ENCODE data around the gene SH3PXD2A. TPM values are rescaled to one million over a fixed set of nuclear protein-coding genes. Genes with fewer than 3 reads are reported as not detected.
A peak's percentile ranks its signal among the peaks of the same experiment; 100 is the strongest.

Gene SH3PXD2A
- total and polyA plus RNA-seq, 8 donors, result 3.9 to 16.4 (median 8.0) TPM

GRCh38 chr10:103556383-103557007 is 298.9 kb downstream of the SH3PXD2A start:
- Histone ChIP-seq H3K4me1 (peaks cover 0 to 11% (median 2%) of the 10 kb centered on the region in 3 donors), H3K9me3 (no peaks in the 10 kb centered on the region), H3K27ac (peak overlapping the region in 1 of 4 donors; percentile 37), H3K27me3 (no peaks in the 10 kb centered on the region), H3K4me3 (peak overlapping the region in 1 of 4 donors; percentile 49), H3K36me3 (no peaks in the 10 kb centered on the region)
- intact Hi-C loops (cut with DNase I), result no loop called here
- ATAC-seq, result peak in 1 of 4 donors; percentile 14
- DNase-seq, result peak in 1 of 6 donors; percentile 50
- WGBS, 2 donors, result 52 to 67% methylated on average over 12 of the region's 12 CpGs
- no peak for FAIRE-seq
- TF ChIP-seq, protein P1, sequence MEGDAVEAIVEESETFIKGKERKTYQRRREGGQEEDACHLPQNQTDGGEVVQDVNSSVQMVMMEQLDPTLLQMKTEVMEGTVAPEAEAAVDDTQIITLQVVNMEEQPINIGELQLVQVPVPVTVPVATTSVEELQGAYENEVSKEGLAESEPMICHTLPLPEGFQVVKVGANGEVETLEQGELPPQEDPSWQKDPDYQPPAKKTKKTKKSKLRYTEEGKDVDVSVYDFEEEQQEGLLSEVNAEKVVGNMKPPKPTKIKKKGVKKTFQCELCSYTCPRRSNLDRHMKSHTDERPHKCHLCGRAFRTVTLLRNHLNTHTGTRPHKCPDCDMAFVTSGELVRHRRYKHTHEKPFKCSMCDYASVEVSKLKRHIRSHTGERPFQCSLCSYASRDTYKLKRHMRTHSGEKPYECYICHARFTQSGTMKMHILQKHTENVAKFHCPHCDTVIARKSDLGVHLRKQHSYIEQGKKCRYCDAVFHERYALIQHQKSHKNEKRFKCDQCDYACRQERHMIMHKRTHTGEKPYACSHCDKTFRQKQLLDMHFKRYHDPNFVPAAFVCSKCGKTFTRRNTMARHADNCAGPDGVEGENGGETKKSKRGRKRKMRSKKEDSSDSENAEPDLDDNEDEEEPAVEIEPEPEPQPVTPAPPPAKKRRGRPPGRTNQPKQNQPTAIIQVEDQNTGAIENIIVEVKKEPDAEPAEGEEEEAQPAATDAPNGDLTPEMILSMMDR (IDR thresholded peaks at IDR 0.05), result no peak

- no peaks in the 10 kb centered on the region for H3K27me3 ChIP-seq
- WGBS, 2 donors, result 41 to 60% methylated on average over 11 of the region's 11 CpGs
- TF ChIP-seq, protein P1 (IDR thresholded peaks at IDR 0.05), result no peak
- peaks cover 0 to 11% (median 2%) of the 10 kb centered on the region in 3 donors for H3K4me1 ChIP-seq
- peak overlapping the region in 2 of 4 donors; percentile 28 to 49 for H3K4me3 ChIP-seq
- intact Hi-C loops (cut with DNase I), result no loop called here
- FAIRE-seq, result no peak
- peak overlapping the region in 2 of 4 donors; percentile 28 to 33 for H3K27ac ChIP-seq
- DNase-seq, result peak in 2 of 6 donors; percentile 52 to 53
- ATAC-seq, result no peak
- H3K36me3 ChIP-seq, result no peaks in the 10 kb centered on the region
- no peaks in the 10 kb centered on the region for H3K9me3 ChIP-seq
Measured at GRCh38 chr10:103555712-103556111, 299.7 kb downstream of the SH3PXD2A start.

DNA sequence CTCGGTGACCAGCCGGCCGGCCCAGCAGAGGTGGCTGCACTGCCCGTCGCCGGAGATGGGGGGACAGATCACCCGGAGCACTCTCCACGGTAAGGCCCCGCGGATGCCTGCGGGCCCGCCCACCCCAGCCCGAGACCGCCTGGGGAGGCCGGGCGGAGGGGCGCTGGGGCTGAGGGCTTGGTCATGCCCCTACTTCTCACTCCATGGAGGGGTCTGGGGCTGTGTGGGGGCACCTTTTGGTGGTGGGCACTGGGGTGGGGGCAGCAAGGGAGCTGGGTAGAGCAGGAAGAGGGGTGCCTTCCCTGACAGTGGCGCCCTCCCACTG is 300.1 kb downstream of the SH3PXD2A start:
- DNase-seq (peak in 1 of 6 donors; percentile 76), FAIRE-seq (no peak), ATAC-seq (no peak)
- WGBS, 2 donors, result 3 to 8% methylated on average over 16 to 18 of the region's 18 CpGs
- H3K27me3 ChIP-seq, result no peaks in the 10 kb centered on the region
- peak overlapping the region in 3 of 4 donors; percentile 23 to 33 (median 28) for H3K27ac ChIP-seq
- peak overlapping the region in 3 of 4 donors; percentile 2 to 49 (median 28) for H3K4me3 ChIP-seq
- TF ChIP-seq, protein P1 (IDR thresholded peaks at IDR 0.05), result no peak
- H3K9me3 ChIP-seq, result no peaks in the 10 kb centered on the region
- peaks cover 0 to 11% (median 2%) of the 10 kb centered on the region in 3 donors for H3K4me1 ChIP-seq
- intact Hi-C loops (cut with DNase I), result no loop called here
- no peaks in the 10 kb centered on the region for H3K36me3 ChIP-seq

DNA sequence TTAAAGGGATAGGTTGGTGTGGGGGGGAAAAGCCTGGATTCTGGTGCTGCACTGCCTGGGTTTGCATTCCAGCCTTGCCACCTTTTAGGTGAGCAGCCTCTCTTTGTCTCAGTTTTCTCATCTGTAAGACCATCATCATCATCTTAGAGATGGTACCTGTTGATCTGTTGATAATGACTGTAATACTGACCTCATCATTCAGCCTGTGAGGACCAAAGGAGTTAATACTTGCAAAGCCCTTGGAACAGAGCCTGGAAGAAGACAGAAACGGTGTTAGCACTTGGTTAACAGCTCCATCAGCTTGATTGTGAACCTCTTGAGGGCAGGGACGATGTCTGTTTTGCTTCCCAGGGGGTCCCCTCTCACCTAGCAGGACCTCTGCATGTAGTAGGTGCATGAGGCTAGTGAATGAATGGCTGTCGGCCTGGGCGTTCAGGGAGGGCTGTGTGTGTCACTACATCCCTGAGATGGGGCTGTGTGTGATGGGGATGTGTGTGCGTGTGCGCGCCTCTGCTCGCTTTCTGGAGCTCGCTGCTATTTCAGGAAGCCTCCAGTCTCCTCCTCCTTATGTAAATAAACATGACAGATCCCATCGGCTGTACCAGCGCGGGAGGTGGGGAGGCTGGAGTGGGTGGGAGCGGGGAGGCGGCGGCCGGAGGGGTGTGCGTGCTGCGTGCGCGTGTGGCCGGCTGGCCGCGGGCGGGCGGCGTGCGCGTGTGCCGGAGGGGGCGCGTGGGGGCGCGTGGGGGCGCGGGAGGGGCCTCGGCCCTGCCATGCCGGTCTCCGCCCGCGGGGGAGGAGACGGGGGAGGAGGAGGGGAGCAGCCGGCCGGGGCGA is 300.7 kb downstream of the SH3PXD2A start:
- 7 to 15% methylated on average over 12 to 44 of the region's 44 CpGs for WGBS, 2 donors

More for the DNA sequence above, 300.7 kb downstream of the SH3PXD2A start:
- FAIRE-seq (no peak), ATAC-seq (peak; percentile 42 to 78 (median 66)), DNase-seq (peak in 5 of 6 donors; percentile 54 to 81 (median 62))
- Histone ChIP-seq H3K27ac (peak overlapping the region in 1 of 4 donors; percentile 23), H3K9me3 (no peaks in the 10 kb centered on the region), H3K4me1 (peaks cover 1 to 13% (median 2%) of the 10 kb centered on the region in 3 donors), H3K36me3 (no peaks in the 10 kb centered on the region), H3K4me3 (peak overlapping the region in 3 of 4 donors; percentile 2 to 49 (median 28)), H3K27me3 (no peaks in the 10 kb centered on the region)
- intact Hi-C loops (cut with DNase I), result no loop called here
- TF ChIP-seq, protein P1 (IDR thresholded peaks at IDR 0.05), result no peak

Data from pancreas (tissue), 10 donors.